CD4-positive, alpha-beta T cell treated with Interleukin-21 for 1 hour (primary cell): Measurements from ENCODE around the gene KCNH2.
"Not testable (repeated sequence)": the region's sequence is repeated elsewhere in the genome, so short reads cannot be mapped to it uniquely, and the experiment has no call there.

Source experiments
- DNase-seq: peaks from one replicate; pipeline ENCODE4 v3.0.0-alpha.2; 2020

The KCNH2 gene, protein sequence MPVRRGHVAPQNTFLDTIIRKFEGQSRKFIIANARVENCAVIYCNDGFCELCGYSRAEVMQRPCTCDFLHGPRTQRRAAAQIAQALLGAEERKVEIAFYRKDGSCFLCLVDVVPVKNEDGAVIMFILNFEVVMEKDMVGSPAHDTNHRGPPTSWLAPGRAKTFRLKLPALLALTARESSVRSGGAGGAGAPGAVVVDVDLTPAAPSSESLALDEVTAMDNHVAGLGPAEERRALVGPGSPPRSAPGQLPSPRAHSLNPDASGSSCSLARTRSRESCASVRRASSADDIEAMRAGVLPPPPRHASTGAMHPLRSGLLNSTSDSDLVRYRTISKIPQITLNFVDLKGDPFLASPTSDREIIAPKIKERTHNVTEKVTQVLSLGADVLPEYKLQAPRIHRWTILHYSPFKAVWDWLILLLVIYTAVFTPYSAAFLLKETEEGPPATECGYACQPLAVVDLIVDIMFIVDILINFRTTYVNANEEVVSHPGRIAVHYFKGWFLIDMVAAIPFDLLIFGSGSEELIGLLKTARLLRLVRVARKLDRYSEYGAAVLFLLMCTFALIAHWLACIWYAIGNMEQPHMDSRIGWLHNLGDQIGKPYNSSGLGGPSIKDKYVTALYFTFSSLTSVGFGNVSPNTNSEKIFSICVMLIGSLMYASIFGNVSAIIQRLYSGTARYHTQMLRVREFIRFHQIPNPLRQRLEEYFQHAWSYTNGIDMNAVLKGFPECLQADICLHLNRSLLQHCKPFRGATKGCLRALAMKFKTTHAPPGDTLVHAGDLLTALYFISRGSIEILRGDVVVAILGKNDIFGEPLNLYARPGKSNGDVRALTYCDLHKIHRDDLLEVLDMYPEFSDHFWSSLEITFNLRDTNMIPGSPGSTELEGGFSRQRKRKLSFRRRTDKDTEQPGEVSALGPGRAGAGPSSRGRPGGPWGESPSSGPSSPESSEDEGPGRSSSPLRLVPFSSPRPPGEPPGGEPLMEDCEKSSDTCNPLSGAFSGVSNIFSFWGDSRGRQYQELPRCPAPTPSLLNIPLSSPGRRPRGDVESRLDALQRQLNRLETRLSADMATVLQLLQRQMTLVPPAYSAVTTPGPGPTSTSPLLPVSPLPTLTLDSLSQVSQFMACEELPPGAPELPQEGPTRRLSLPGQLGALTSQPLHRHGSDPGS

DNA sequence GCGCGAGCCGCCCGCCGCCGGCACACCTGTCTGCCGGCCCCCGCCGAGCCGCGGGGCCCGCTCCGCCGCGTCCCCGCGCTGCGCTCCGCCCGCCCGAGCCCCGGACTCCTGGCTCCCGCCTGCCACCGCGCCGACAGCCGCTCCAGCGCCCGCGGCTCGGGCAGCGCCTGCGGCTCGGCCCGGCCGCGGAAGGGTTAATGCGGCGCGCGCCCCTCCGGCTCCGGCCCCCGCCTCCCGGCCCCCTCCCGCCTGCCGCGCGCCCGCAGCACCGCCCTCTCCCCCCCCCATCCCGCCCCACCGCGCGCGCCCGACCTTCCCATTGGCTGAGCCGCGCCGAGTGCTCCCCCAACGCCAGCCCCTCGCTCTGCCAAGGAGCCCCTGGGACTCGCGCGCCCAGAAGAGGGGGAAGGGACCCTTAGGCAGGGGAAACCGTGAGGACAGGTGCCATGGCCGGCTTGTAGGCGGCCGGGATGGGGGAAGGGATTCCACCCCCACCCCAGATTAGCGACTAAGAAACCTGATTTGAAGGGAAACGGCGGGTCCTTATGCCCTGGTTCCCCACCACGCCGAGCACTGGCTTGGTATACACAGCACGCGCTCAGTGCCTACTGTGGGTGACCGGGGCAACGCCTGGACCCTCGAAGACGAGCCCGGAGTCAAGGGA is at the start of gene KCNH2:
Gene KCNH2 (minus strand): TSS at position 196 of the 664 bp plus-strand sequence. CDS start 408 bp downstream, outside the sequence.
- DNase-seq, result peak; percentile 44

DNA sequence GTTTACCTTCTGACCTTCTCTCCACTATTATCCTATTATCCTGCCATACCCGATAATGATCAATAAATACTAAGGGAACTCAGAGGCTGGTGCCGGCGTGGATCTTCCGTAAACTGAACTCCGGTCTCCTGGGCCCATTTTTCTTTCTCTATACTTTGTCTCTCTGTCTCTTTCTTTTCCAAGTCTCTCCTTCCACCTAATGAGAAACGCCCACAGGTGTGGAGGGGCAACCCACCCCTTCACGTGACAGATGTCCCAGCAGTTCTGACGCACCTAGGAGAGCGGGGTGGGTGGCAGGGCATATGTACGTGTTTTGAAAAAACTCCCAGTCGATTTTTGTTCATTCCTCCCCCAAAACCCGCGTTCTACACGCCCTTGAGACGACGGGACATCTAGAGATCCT is 49.6 kb upstream of the KCNH2 start:
- DNase-seq, result not testable (repeated sequence)

DNA sequence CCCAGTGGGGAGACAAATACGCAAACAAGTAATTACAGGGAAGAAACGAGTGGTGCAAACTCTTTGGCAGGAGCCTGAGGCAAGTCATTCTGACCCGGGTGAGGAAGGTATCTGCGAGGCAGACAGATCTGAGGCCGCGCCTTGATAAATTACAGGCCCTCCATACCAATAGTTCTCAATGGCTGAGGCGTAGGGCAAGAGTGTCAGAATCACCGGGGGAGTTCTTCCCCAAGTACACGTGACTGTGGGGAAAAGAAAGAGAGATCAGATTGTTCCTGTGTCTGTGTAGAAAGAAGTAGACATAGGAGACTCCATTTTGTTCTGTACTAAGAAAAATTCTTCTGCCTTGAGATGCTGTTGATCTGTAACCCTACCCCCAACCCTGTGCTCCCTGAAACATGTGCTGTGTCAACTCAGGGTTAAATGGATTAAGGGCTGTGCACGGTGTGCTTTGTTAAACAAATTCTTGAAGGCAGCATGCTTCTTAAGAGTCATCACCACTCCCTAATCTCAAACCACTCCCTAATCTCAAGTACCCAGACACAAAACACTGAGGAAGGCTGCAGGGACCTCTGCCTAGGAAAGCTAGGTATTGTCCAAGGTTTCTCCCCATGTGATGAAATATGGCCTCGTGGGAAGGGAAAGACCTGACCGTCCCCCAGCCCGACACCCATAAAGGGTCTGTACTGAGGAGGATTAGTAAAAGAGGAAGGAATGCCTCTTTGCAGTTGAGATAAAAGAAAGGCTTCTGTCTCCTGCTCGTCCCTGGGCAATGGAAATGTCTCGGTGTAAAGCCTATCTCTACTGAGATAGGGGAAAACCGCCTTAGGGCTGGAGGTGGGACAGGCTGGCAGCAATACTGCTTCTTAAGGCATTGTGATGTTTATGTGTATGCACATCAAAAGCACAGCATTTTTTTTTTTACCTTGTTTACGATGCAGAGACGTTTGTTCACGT is 48.9 kb upstream of the KCNH2 start:
- DNase-seq, result not testable (repeated sequence)

DNA sequence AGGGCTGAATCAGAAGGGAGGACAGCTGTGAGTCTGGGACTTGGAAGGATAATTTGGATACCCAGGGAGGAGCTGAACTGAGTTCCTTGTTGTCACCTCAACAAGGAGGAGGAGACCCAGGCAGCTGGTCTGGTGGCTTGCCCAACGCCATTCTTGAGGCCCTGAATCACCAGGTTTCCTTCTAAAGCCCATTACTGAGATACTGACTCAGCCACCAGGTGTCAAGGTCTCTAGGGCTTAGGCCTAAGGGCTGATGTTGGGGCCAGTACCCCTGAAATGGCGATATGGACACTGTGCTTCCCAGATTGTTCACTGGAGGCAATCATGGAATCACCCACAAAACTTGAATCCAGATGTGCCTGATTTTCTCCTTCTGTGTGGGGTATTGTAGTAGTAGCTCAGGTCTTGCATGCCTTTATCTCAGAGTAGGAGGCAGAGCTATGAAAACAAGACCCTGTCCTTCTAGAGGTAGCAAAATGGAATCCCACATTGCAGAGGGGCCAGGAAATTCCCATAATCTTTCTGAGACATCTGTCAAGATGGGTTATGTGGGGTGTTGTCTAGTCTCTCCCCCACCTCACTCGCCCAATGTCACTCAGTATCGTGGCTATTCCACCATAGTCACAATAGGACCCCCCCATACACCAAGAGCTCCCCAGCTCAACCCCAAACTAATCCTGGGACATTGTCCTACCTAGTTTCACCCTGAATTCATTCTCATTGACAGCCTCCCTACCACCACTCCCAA is 48.0 kb upstream of the KCNH2 start:
- DNase-seq, result no peak

DNA sequence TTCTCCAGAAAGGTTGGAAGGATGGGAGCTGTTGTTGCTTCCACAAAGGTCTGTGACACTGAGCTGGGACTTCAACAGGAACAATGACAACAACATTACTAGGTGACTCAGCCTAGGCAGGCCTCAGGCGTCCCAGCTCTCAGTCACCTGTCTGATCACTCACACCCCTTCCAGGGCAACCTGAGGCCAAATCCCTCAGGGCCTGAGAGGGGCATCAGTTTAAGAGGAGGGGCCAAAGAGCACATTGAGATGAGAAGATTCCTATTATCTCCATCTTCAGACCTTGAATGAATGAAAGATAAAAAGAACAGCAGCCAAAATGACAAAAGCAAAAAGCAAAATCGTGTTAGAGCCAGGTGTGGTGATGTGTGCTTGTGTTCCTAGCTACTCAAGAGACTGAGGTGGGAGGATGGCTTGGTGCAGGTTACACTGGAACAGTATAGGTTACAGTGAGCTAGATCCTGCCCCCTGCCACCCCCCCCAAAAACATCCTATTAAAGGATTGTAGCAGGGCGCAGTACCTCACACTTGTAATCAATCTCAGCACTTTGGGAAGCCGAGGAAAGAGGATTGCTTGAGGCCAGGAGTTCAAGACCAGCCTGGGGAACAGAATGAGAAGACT is 46.4 kb upstream of the KCNH2 start, which contains the start of gene ATG9B:
Gene ATG9B (minus strand): TSS at position 60 of the 622 bp plus-strand sequence. CDS start 71 bp downstream, outside the sequence.
- DNase-seq, result no peak

DNA sequence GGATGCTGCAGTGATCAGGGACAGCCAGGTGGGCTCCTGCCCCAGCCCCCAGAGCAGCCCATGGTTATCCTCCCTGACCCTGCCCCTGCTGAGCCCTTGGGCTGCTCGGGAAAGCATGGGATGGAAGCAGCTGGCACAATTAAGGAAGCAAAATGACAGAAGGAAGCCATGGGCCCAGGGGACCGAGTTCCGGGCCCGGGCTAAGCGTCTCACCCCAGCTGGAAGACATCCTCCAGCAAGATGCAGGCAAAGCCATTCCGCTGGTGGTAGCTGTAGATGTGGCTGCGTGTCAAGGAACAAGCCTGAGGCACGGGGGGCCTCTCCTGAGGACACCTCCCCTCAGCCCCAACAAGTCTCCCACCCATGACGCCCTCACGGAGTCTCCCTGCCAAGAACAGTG is 45.1 kb upstream of the KCNH2 start:
- no peak for DNase-seq

DNA sequence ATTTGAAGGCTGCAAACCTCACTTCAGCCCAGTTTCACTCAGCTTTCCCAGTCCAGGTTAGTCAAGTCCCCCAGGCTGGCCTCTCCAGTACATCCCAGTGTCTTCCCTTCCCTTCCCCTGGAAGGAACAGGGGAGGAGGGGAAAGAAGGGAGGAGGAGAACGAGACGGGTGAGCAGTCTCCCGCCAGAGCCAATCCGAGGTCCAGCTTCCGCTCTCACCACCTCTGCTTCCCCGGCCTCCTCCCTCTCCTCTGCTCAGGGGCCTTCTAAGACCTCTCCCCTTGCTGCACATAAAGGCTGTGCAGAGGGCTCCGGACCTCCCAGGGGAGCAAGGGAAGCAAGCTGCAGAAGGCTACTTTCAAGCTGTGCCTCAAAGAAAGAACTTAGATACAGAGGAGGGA is 42.1 kb upstream of the KCNH2 start:
- DNase-seq, result no peak

DNA sequence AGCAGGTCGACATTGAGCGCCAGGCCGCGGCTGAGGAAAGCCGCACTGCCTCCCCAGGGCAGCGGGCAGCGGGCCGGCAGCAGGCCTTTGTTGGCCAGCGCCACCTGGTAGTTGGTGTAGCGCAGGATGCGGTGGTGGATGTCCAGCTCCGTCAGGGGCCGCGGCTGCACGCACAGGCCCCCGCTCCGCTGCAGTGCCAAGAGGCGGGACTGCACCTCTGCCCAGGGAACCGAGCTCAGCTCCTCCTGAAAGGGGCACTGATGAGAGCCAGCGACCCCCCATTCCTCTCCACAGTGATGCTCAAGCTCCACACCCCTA is 41.0 kb upstream of the KCNH2 start:
- no peak for DNase-seq

DNA sequence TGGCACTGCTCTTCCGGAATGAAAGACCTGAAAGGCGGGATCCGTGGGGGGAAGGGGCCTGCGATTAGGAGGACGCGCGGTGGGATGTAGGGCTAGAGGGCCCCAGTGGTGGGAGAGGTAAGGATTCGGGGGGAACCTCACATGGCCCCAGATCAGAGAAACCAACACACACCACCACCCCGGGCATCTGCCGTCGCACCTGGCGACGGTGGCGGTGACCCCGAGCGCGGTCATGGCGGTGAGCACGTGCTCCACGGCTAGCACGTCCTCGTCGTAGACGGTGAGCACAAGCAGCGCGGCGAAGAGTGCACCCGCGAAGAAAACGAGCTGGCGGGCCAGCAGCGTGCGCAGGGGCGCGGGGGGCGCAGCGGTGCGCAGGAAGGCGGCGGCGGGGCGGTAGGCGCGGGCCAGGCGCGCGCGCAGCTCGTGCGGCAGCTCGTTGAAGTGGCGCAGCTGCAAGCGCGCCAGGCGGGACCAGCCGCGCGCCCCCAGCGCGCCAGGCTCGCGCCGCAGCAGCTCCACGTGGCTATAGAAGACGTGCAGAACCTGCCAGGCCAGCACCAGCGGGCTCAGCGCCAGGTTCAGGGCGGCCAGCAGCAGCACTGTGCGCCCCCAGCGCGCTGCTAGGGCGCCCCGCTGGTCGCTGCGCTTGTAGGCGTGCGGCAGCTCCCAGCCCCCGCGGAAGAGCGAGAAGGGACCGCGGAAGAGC is 40.5 kb upstream of the KCNH2 start:
- DNase-seq, result peak; percentile 44

DNA sequence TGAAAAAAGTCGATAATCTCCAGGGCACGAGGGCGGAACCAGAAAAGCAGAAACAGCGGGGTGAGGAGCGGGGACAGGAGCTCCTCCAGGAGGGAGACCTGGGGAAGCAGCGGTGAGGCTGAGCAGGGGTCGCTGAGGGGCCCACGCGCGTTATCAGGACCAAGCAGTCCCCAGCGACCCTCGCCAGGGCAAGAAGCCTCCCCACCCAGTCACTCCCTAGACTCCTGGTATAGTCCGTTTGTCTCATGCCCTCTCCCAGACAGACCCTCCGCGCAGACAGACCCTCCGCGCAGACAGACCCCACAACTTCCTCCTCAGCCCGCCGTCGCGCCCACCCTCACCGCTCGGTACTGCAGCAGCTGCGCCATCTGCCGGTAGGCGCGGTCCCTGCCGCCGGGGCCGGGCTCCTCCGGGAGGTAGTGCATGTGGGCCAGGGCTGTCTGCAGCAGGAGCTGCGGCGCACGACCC is 39.9 kb upstream of the KCNH2 start:
- peak; percentile 83 for DNase-seq

DNA sequence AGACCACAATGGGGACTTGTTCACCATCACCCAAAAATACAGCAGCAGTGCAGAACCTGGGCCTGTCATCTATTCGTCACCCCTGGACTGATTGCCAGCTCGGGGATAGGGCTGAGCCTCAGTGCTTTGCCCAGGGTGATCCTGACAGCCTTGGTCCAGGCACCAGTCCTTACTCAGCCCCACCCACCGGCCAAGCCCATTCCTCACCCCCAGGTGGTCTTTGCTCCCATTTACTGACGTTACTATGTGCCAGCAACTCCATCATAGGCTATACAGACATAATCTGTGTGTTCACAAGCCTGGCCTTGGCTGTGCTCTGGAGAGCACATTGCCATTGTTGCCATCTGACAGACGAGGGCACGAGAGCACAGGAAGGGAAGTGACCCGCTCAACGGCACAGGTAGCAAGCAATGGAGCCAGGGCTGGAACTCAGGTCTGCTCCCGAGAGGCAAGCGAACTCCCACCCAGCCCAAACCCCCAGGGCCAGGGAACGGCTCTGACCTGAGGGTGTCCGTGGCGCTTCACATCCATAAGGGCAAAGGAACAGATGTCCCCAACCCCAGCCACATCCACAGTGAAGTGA is 39.3 kb upstream of the KCNH2 start:
- DNase-seq, result no peak

DNA sequence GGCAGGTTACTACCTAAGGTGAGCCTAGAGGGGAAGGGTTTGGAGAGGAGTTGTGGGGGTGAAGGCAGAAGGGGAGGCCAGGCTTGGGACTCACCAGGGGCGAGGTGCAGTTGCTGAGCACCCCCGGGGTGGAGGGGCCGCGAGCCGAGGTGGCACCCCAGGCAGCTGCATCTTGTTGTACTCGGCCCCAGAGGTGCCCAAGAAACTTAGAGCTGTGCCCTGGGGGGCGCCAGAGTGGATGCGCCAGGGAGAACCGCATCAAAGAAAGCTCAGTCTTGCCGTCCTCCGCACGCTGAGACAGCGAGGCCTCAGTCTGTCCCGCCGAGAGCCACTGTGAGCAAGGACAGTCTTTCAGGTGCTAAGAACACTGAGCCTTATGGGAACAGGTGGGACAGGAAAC is 38.8 kb upstream of the KCNH2 start:
- DNase-seq, result no peak

DNA sequence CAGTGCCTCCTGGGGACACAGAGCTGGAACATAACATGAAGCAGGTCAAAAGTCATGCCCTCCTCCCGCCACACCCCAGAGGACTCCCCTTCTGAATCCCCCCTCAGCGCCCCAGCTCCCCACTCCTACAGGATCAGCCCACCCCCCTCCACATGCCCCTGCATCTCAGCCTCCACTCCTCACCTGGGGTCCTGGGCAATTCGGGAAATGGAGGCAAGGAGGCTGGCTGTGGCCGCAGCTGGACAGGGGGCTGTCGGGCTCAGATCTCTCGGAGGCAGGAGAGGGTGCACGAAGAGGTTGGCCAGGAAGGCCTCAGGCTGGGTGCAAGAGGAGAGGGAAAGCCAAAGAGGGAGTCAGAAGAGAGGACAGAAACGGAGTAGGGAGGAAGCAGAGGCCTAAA is 38.4 kb upstream of the KCNH2 start:
- DNase-seq, result no peak

DNA sequence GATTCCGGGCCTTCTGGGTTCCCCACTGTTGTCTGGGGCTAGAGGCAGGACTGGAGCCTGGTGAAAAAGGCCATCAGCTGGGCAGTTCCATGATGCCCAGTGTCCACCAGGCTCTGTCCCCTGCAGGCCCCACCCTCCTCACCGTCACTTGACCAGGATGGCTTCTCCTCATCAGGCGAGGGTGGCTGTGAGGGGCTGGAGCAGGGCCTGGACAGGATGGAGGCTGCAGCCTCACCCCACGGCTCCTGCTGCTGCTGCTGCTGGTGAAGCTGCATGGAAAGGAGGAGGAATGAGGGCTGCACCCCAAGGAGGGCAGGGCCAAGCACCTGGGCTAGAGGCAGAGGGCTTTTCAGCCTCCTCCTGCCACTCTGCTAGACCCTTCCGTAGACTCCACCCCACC is 37.8 kb upstream of the KCNH2 start:
- DNase-seq, result no peak

DNA sequence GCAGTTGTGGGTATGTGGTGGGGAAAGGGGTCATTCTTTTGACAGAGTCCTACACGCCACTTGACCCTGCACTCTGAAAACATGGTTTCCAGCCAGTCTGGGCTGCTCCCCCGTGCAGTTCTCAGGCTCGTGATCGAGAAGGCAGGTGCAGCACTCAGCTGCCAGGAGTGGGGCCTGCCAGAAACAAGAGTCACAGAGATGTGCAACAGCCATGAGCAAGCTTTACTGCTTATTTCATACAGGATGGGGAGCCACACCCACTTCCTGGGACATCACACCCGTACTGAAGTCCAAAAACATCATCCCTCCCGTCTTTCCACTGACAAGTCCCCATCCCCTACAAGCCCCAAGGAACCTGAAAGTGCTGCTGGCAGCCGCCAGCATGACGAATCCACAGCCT is 36.8 kb upstream of the KCNH2 start:
- DNase-seq, result peak; percentile 42

DNA sequence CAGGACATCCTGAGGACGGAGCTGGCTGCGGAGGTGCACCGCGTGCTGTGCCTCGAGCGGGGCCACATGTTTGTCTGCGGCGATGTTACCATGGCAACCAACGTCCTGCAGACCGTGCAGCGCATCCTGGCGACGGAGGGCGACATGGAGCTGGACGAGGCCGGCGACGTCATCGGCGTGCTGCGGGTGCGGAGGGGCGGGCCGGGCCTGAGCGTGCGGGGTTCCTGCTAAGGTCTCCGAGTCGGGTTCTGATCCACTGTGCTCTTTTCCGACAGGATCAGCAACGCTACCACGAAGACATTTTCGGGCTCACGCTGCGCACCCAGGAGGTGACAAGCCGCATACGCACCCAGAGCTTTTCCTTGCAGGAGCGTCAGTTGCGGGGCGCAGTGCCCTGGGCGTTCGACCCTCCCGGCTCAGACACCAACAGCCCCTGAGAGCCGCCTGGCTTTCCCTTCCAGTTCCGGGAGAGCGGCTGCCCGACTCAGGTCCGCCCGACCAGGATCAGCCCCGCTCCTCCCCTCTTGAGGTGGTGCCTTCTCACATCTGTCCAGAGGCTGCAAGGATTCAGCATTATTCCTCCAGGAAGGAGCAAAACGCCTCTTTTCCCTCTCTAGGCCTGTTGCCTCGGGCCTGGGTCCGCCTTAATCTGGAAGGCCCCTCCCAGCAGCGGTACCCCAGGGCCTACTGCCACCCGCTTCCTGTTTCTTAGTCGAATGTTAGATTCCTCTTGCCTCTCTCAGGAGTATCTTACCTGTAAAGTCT is 35.8 kb upstream of the KCNH2 start:
- peak; percentile 96 for DNase-seq

DNA sequence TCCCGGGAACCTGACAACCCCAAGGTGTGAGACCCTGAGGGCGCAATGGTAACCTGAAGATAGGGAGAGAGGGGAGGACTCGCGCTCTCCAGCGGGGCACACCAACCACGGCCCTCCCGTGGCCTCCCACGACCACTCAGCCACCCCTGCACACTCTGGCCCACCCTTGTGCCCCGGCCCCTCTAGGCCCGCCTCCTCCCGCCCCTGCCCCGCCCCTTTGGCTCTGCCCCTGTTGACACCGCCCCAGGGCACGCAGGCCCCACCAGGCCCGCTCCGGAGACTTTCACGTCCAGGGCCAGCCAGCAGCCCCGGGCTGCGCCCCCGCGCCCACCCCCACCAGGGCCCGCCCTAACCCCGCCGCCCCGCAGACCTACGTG is 35.2 kb upstream of the KCNH2 start:
- no peak for DNase-seq

DNA sequence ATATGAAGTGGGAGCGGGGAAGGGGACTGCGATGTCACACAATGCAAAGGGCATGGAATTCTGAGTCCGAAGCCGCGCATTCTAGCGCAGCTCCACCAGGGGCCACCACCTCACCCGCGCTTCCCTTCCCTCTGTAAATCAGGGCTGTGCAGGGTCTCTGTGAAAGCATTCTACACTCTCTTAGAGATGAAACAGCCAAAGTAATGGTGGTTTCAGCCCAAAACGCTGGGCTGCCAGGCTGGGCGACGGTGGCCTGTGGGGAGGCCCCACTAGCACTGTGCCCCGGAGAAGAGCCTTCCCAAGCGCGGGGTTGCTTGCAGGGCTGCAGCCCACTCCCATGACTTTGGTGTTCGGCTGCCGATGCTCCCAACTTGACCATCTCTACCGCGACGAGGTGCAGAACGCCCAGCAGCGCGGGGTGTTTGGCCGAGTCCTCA is 34.8 kb upstream of the KCNH2 start:
- no peak for DNase-seq
